Neural cell (in vitro differentiated cells): ENCODE results near the gene CDKAL1. TPM values are rescaled to one million over a fixed set of nuclear protein-coding genes. Genes with fewer than 3 reads are reported as not detected.

Source experiments
- H2AFZ ChIP-seq: fragments of 200-600, 300-800 bp; sonication (generic), shearing (Covaris generic); 2 replicates; pipeline ENCODE4 v1.6.0; 2014; ENCODE audit warnings: low read depth, mild to moderate bottlenecking, antibody characterized with exemption, low read length, moderate library complexity
- H3F3A ChIP-seq: fragments of 200-600 bp; shearing (Covaris generic); 2 replicates; pipeline ENCODE4 v1.6.1; 2016; ENCODE audit warnings: mild to moderate bottlenecking, moderate library complexity, mixed read lengths, antibody characterized with exemption, low read length; ENCODE audit not compliant: insufficient read depth, poor library complexity, severe bottlenecking
- H3K27ac ChIP-seq: fragments of 200-600, 300-800 bp; sonication (generic), shearing (Covaris generic); 2 replicates; pipeline ENCODE4 v1.5.1; 2014; ENCODE audit warnings: mild to moderate bottlenecking, low read length, moderate library complexity
- H3K27me3 ChIP-seq: fragments of 300-800, 200-600 bp; sonication (generic), shearing (Covaris generic); 2 replicates; pipeline ENCODE4 v1.6.0; 2014; ENCODE audit warnings: mild to moderate bottlenecking, low read depth, low read length, moderate library complexity; ENCODE audit not compliant: insufficient read depth
- H3K36me3 ChIP-seq: fragments of 300-800, 200-600 bp; sonication (generic), shearing (Covaris generic); 2 replicates; pipeline ENCODE4 v1.5.1; 2014; ENCODE audit warnings: mild to moderate bottlenecking, antibody characterized with exemption, low read length, moderate library complexity; ENCODE audit not compliant: insufficient read depth
- H3K4me2 ChIP-seq: fragments of 300-800, 200-600 bp; sonication (generic), shearing (Covaris generic); 2 replicates; pipeline ENCODE4 v1.6.0; 2014; ENCODE audit warnings: mild to moderate bottlenecking, low read length
- H3K4me3 ChIP-seq: fragments of 300-800, 200-600 bp; sonication (generic), shearing (Covaris generic); 2 replicates; pipeline ENCODE4 v1.5.1; 2014; ENCODE audit warnings: mild to moderate bottlenecking, low read length, moderate library complexity
- H3K79me2 ChIP-seq: fragments of 200-600 bp; shearing (Covaris generic); replicated peaks from 2 replicates; pipeline ENCODE4 v1.6.0; 2014; ENCODE audit warnings: mild to moderate bottlenecking, low read length, moderate library complexity; ENCODE audit not compliant: insufficient read depth
- H3K9ac ChIP-seq: fragments of 300-800, 200-600 bp; sonication (generic), shearing (Covaris generic); 2 replicates; pipeline ENCODE4 v1.6.1; 2016; ENCODE audit warnings: mild to moderate bottlenecking, low read length, mixed read lengths
- H3K9me2 ChIP-seq: fragments of 200-600 bp; shearing (Covaris generic); 2 replicates; pipeline ENCODE4 v1.6.1; 2016; ENCODE audit warnings: mild to moderate bottlenecking, low read length, mixed read lengths; ENCODE audit not compliant: insufficient read depth
- H3K9me3 ChIP-seq: fragments of 200-600, 300-800 bp; sonication (generic), shearing (Covaris generic); 2 replicates; pipeline ENCODE4 v1.6.1; 2016; ENCODE audit warnings: mild to moderate bottlenecking, mixed run types, low read length, moderate library complexity, mixed read lengths
- H4K20me1 ChIP-seq: fragments of 200-600 bp; shearing (Covaris generic); 2 replicates; pipeline ENCODE4 v1.6.1; 2016; ENCODE audit warnings: mild to moderate bottlenecking, mixed run types; ENCODE audit not compliant: insufficient read depth
- CTCF ChIP-seq: fragments of 450-650 bp; IDR thresholded peaks from 2 replicates; pipeline ENCODE4 v1.5.1; 2014; ENCODE audit warnings: antibody characterized with exemption, mild to moderate bottlenecking, moderate library complexity; ENCODE audit not compliant: poor library complexity, severe bottlenecking
- EP300 ChIP-seq: fragments of 450-650 bp; conservative IDR thresholded peaks from 2 replicates; pipeline ENCODE4 v1.6.1; 2014; ENCODE audit warnings: antibody characterized with exemption, mild to moderate bottlenecking, moderate library complexity; ENCODE audit not compliant: poor library complexity, severe bottlenecking
- EZH2 ChIP-seq: fragments of 200-600, 300-800 bp; shearing (Covaris generic), sonication (generic); IDR thresholded peaks from 2 replicates; pipeline ENCODE4 v1.6.1; 2014; ENCODE audit warnings: antibody characterized with exemption, low read length, borderline replicate concordance, mild to moderate bottlenecking; ENCODE audit not compliant: insufficient read depth, poor library complexity, severe bottlenecking
- MXI1 ChIP-seq: fragments of 450-650 bp; conservative IDR thresholded peaks from 2 replicates; pipeline ENCODE4 v1.6.1; 2014; ENCODE audit warnings: antibody characterized with exemption, mild to moderate bottlenecking; ENCODE audit not compliant: poor library complexity, severe bottlenecking
- POLR2AphosphoS5 ChIP-seq: IDR thresholded peaks from 2 replicates; pipeline ENCODE4 v1.6.1; 2012
- RAD21 ChIP-seq: fragments of 450-650 bp; conservative IDR thresholded peaks from 2 replicates; pipeline ENCODE4 v1.6.1; 2014; ENCODE audit warnings: antibody characterized with exemption, mild to moderate bottlenecking, moderate library complexity
- REST ChIP-seq: IDR thresholded peaks from 2 replicates; pipeline ENCODE4 v1.6.1; 2012; ENCODE audit warnings: borderline replicate concordance
- SMC3 ChIP-seq: fragments of 450-650 bp; conservative IDR thresholded peaks from 2 replicates; pipeline ENCODE4 v1.6.1; 2014; ENCODE audit warnings: antibody characterized with exemption, mild to moderate bottlenecking, moderate library complexity; ENCODE audit not compliant: poor library complexity
- TAF1 ChIP-seq: IDR thresholded peaks from 2 replicates; pipeline ENCODE4 v1.6.1; 2012; ENCODE audit warnings: low read depth
- polyA plus RNA-seq: library from polyadenylated mRNA; depleted of rRNA; stranded (reverse); fragments of >200 nt; gene quantifications from 2 replicates; pipeline ENCODE4 v1.2.3, GENCODE V29; 2014

CDKAL1 gene
- polyA plus RNA-seq, 1 donor from 2014 or later, result 10.7 TPM

DNA sequence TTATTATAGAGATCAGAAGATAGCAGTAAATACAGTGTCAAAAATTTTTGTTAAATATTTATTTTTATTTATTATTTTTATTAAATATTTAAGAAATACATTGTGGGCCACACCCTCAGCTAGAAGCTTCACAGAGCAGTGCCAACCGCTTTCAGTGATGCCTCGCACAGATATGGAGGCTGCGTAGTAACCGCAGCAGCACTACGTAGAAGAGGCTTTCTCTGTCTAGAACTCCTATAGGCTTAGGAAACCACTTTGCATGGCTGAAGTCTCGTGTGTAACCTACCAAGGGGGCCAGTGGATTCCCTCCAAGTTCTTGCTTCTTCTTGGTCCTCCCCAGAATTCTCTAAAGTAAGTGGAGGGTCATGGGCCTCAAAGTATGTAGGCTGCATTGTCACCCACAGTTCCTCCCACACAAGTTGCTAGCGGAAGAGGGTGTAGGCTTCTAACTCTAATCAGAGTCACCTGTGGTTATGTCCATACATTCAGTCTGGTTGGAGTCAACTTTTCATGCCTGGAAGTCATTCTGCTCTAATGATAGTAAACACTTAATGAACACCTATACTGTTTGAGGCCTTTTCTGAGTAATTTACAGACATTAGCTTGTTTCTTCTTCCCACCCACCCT, 285.6 kb downstream of the CDKAL1 start:
- Histone ChIP-seq H4K20me1 (no peaks in the 10 kb centered on the region), H3K4me3 (no peak overlapping the region), H3K9ac (no peak overlapping the region), H3K36me3 (no peaks in the 10 kb centered on the region), H3K9me3 (no peaks in the 10 kb centered on the region), H3K9me2 (no peaks in the 10 kb centered on the region), H3F3A (no peaks in the 10 kb centered on the region), H3K79me2 (no peaks in the 10 kb centered on the region), H3K27me3 (no peaks in the 10 kb centered on the region), H3K27ac (no peak overlapping the region), H2AFZ (no peak overlapping the region), H3K4me2 (no peak overlapping the region)
- no peak for TF ChIP-seq SMC3

- Histone ChIP-seq H3K36me3 (no peaks in the 10 kb centered on the region), H3K4me3 (no peak overlapping the region), H3K4me2 (no peak overlapping the region), H3K27ac (no peak overlapping the region), H3K9me2 (no peaks in the 10 kb centered on the region), H3K9me3 (no peaks in the 10 kb centered on the region), H3K79me2 (no peaks in the 10 kb centered on the region), H3F3A (no peaks in the 10 kb centered on the region), H3K27me3 (no peaks in the 10 kb centered on the region), H2AFZ (no peak overlapping the region), H3K9ac (no peak overlapping the region), H4K20me1 (no peaks in the 10 kb centered on the region)
- TF ChIP-seq EZH2, result no peak
- no peak for TF ChIP-seq TAF1
- TF ChIP-seq CTCF, result no peak
- TF ChIP-seq REST, result no peak
- TF ChIP-seq POLR2AphosphoS5, result no peak
- TF ChIP-seq SMC3, result no peak
- no peak for TF ChIP-seq EP300
- no peak for TF ChIP-seq RAD21
- no peak for TF ChIP-seq MXI1
Observed at GRCh38 chr6:20826378-20826777, 292.1 kb downstream of the CDKAL1 start.

DNA sequence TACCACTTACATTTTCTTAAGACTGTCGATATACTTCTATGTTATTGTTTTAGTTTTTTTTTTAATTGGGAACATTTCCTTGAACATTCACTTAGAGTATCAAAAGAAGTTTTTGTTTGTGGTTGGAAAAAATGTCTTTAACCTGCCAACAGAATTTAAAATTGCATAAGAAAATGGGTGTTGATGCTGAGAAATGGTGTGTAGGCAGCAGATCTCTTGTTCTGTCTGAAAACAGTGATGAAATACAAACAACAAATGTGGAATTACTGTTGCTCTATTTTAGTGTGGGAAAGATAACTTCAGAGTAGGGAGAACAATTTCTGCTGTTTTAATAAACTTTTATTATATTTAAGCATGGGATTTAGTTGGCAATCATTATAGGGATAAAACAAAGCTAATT, 293.5 kb downstream of the CDKAL1 start:
- Histone ChIP-seq H3F3A (no peaks in the 10 kb centered on the region), H3K4me3 (no peak overlapping the region), H3K9ac (no peak overlapping the region), H3K9me3 (no peaks in the 10 kb centered on the region), H4K20me1 (no peaks in the 10 kb centered on the region), H3K4me2 (no peak overlapping the region), H2AFZ (no peak overlapping the region), H3K9me2 (no peaks in the 10 kb centered on the region), H3K79me2 (no peaks in the 10 kb centered on the region), H3K36me3 (no peaks in the 10 kb centered on the region), H3K27me3 (no peaks in the 10 kb centered on the region), H3K27ac (no peak overlapping the region)
- TF ChIP-seq POLR2AphosphoS5, result no peak
- no peak for TF ChIP-seq TAF1
- TF ChIP-seq EZH2, result no peak
- no peak for TF ChIP-seq SMC3
- TF ChIP-seq CTCF, result no peak
- no peak for TF ChIP-seq MXI1
- no peak for TF ChIP-seq REST
- no peak for TF ChIP-seq RAD21
- TF ChIP-seq EP300, result no peak
